HepG2 (cell line): ENCODE measurements around the gene BATF3. TPM values are rescaled to one million over a fixed set of nuclear protein-coding genes. Genes with fewer than 3 reads are reported as not detected.

Experiments
- ATAC-seq: fragments of 200-7000 bp; cut with Tn5 transposase; 3 replicates; pipeline ENCODE4 v1.9.1; 2020; ENCODE audit warnings: mild to moderate bottlenecking, moderate library complexity
- BruUV-seq: library from RNA; stranded (reverse); fragments of 400-500 nt; replicated peaks from 2 replicates; lab custom pipeline; 2021; lab: Mats Ljungman, UMichigan
- CTCF ChIA-PET: fragments of 300-600 bp; formaldehyde crosslinking; extraction: SDS; loops from one replicate; lab custom pipeline; 2021; ENCODE audit warnings: low total read pairs, inconsistent platforms, low intra/inter-chr PET ratio; lab: Yijun Ruan, JAX
- POLR2A ChIA-PET: fragments of 350-600 bp; sonication (Branson Sonifier 250); formaldehyde crosslinking; loops from one replicate; lab custom pipeline; 2020; ENCODE audit warnings: antibody characterized with exemption, inconsistent platforms; lab: Yijun Ruan, JAX
- DNase-seq: peaks from one replicate; pipeline ENCODE4 v3.0.0-alpha.2; 2015; ENCODE audit warnings: low spot score
- FAIRE-seq: peaks from 3 replicates; lab custom pipeline; 2011; peaks lifted over from hg19 to GRCh38; lab: Jason Lieb, UNC
- H2AFZ ChIP-seq: one replicate; pipeline ENCODE4 v1.6.1; 2011; ENCODE audit warnings: low read length, inconsistent platforms
- H3K27ac ChIP-seq: fragments of 300-600 bp; 3 replicates; pipeline ENCODE4 v1.8.0; 2011; ENCODE audit warnings: mixed run types, mild to moderate bottlenecking, mixed read lengths, low read length, inconsistent platforms; ENCODE audit not compliant: insufficient read depth; ENCODE audit errors: extremely low read length
- H3K27me3 ChIP-seq, 2 experiments: fragments of 200-600 bp in 1 of 2; 2 replicates in 1 of 2; 3 replicates in 1 of 2; pipeline versions ENCODE4 v1.6.0 to v1.8.0; 2011; ENCODE audit warnings: low read length in 2 of 2, mild to moderate bottlenecking in 2 of 2, moderate library complexity in 2 of 2, inconsistent platforms in 1 of 2; ENCODE audit not compliant: insufficient read depth in 2 of 2, control insufficient read depth in 1 of 2
- H3K36me3 ChIP-seq, 2 experiments: fragments of 200-600 bp in 1 of 2; replicated peaks in 1 of 2; 2 replicates in 1 of 2; 3 replicates in 1 of 2; pipeline versions ENCODE4 v1.5.1 to v1.8.0; 2011; ENCODE audit warnings: low read length in 2 of 2, inconsistent platforms in 1 of 2; ENCODE audit not compliant: insufficient read depth in 2 of 2, control insufficient read depth in 1 of 2
- H3K4me1 ChIP-seq: 2 replicates; pipeline ENCODE4 v1.5.1; 2012; ENCODE audit warnings: low read length, inconsistent platforms; ENCODE audit not compliant: insufficient read depth
- H3K4me2 ChIP-seq: 2 replicates; pipeline ENCODE4 v1.6.0; 2011; ENCODE audit warnings: low read depth, low read length, inconsistent platforms
- H3K4me3 ChIP-seq, 3 experiments: fragments of 200-600 bp in 1 of 3; sonication (generic), shearing (Covaris generic) in 1 of 3; replicated peaks in 1 of 3; 2 replicates each; pipeline ENCODE4 v1.5.1; 2011 to 2016; ENCODE audit warnings: low read length in 3 of 3, inconsistent platforms in 2 of 3, low read depth in 2 of 3, mild to moderate bottlenecking in 2 of 3, control low read depth in 1 of 3, mixed read lengths in 1 of 3; ENCODE audit not compliant: insufficient read depth in 1 of 3
- H3K79me2 ChIP-seq: one replicate; pipeline ENCODE4 v1.6.1; 2011; ENCODE audit warnings: low read length, inconsistent platforms; ENCODE audit not compliant: insufficient read depth
- H3K9ac ChIP-seq: 2 replicates; pipeline ENCODE4 v1.6.0; 2011; ENCODE audit warnings: mild to moderate bottlenecking, low read depth, low read length, inconsistent platforms; ENCODE audit not compliant: insufficient read depth
- H3K9me3 ChIP-seq: 2 replicates; pipeline ENCODE4 v1.5.1; 2012; ENCODE audit warnings: mild to moderate bottlenecking, low read length
- H4K20me1 ChIP-seq: 2 replicates; pipeline ENCODE4 v1.6.0; 2011; ENCODE audit warnings: inconsistent platforms, mild to moderate bottlenecking, low read length, moderate library complexity; ENCODE audit not compliant: insufficient read depth
- ARID2 ChIP-seq: sonication (generic); formaldehyde crosslinking; IDR thresholded peaks from 2 replicates; pipeline ENCODE4 v1.8.1; 2022; ENCODE audit warnings: mild to moderate bottlenecking, missing genetic modification reagents, borderline replicate concordance
- BCLAF1 ChIP-seq: fragments of 450-650 bp; IDR thresholded peaks from 2 replicates; pipeline ENCODE4 v1.6.1; 2017; ENCODE audit warnings: mild to moderate bottlenecking
- PAWR ChIP-seq: sonication (generic); formaldehyde crosslinking; IDR thresholded peaks from 2 replicates; pipeline ENCODE4 v1.4.0; 2020; ENCODE audit warnings: missing genetic modification reagents, mild to moderate bottlenecking, borderline replicate concordance
- POLR2G ChIP-seq: fragments of 200-400 bp; formaldehyde crosslinking; IDR thresholded peaks from 2 replicates; pipeline ENCODE4 v1.6.1; 2018; ENCODE audit warnings: mild to moderate bottlenecking, low read depth, low read length, moderate library complexity
- RFXAP ChIP-seq: sonication (generic); formaldehyde crosslinking; IDR thresholded peaks from 2 replicates; pipeline ENCODE4 v1.4.0; 2020; ENCODE audit warnings: missing genetic modification reagents, borderline replicate concordance
- SMAD9 ChIP-seq: sonication (generic); formaldehyde crosslinking; IDR thresholded peaks from 2 replicates; pipeline ENCODE4 v1.5.1; 2020; ENCODE audit warnings: mild to moderate bottlenecking, missing genetic modification reagents
- TIGD3 ChIP-seq: sonication (generic); formaldehyde crosslinking; IDR thresholded peaks from 2 replicates; pipeline ENCODE4 v1.5.1; 2020; ENCODE audit warnings: mild to moderate bottlenecking, missing genetic modification reagents, borderline replicate concordance
- ZNF484 ChIP-seq: sonication (generic); formaldehyde crosslinking; IDR thresholded peaks from 2 replicates; pipeline ENCODE4 v1.5.1; 2020; ENCODE audit warnings: mild to moderate bottlenecking, low read depth, missing genetic modification reagents, borderline replicate concordance
- ZSCAN20 ChIP-seq: sonication (generic); formaldehyde crosslinking; IDR thresholded peaks from 2 replicates; pipeline ENCODE4 v1.4.0; 2020; ENCODE audit warnings: missing genetic modification reagents, mild to moderate bottlenecking, borderline replicate concordance
- WGBS: methylation state at CpG from one replicate; pipeline ENCODE4 v1.1.6; 2017; ENCODE audit warnings: low lambda C conversion rate; 5-methylcytosine and 5-hydroxymethylcytosine counted together
- in situ Hi-C: cut with HindIII; loops from 2 replicates; pipeline ENCODE4 v1.10.0; 2017; ENCODE audit warnings: low pct_unique_long_range_greater_than_20kb; ENCODE audit not compliant: extremely low pct_ligation_motif_present
- intact Hi-C: fragments of 100-400 bp; cut with micrococcal nuclease; formaldehyde crosslinking; loops from one replicate; pipeline ENCODE4 v1.10.0; 2022; ENCODE audit not compliant: unreplicated experiment
- polyA plus RNA-seq, 8 experiments: library from polyadenylated mRNA; depleted of rRNA in 3 of 8; stranded (reverse) in 7 of 8; unstranded in 1 of 8; fragments of >200 nt; fragmentation: Illumina TruSeq in 4 of 8; extraction: Trizol in 4 of 8; gene quantifications; 2 replicates each; pipeline versions ENCODE4 v1.2.1 to v1.2.3, GENCODE V29; 2011 to 2016; ENCODE audit warnings: low read depth in 4 of 8, missing spikeins in 1 of 8, mixed read lengths in 1 of 8; ENCODE audit not compliant: insufficient read depth in 1 of 8
- total RNA-seq, 5 experiments: library from RNA; depleted of rRNA; stranded (reverse); fragments of >200 nt; fragmentation: Illumina TruSeq; extraction: Trizol; gene quantifications; 2 replicates each; pipeline ENCODE4 v1.2.3, GENCODE V29; 2016; ENCODE audit warnings: low read depth in 1 of 5
- TF ChIP-seq, protein P1 (sequence below): sonication (generic); formaldehyde crosslinking; IDR thresholded peaks from 2 replicates; pipeline ENCODE4 v1.8.1; 2023; ENCODE audit warnings: missing genetic modification reagents, inconsistent platforms, borderline replicate concordance

BATF3 gene
- total and polyA plus RNA-seq, 2 of the 13 experiments (the other 11 are each of a cell fraction or from before 2014, with no cell fraction given), result 0.13 TPM; not detected in 1

DNA sequence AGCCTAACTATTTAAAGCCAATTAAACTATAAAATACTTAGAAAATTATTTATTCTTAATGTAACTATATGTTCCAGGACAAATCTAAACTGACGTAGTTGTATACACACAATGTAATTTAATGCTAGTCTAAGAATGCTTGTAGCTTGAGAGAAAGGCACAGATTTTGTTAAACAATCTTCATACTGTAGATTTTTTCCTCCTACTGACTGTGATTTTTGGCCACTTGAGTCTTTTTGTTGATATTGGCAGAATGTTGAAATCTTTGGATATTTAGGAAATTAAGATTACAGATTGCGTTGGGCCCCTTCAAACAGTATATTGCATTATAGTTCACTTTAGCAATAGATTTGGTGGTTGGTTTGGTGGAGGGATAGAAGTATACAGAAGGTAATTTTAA is 50.6 kb downstream of the BATF3 start:
- H3K36me3 ChIP-seq, result no peaks in the 10 kb centered on the region
- POLR2A ChIA-PET, result no interaction called here
- TF ChIP-seq ZSCAN20 (CRISPR knock-in tag) (no peak), ARID2 (CRISPR knock-in tag) (no peak), SMAD9 (CRISPR knock-in tag) (no peak), ZNF484 (CRISPR knock-in tag) (no peak), RFXAP (CRISPR knock-in tag) (no peak), POLR2G (no peak), BCLAF1 (no peak), TIGD3 (no peak), PAWR (no peak)
- TF ChIP-seq, protein P1, sequence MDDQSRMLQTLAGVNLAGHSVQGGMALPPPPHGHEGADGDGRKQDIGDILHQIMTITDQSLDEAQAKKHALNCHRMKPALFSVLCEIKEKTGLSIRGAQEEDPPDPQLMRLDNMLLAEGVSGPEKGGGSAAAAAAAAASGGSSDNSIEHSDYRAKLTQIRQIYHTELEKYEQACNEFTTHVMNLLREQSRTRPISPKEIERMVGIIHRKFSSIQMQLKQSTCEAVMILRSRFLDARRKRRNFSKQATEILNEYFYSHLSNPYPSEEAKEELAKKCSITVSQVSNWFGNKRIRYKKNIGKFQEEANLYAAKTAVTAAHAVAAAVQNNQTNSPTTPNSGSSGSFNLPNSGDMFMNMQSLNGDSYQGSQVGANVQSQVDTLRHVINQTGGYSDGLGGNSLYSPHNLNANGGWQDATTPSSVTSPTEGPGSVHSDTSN, result no peak
- TF ChIP-seq, all 625 proteins: peak for 0
- H3K4me1 ChIP-seq, result peaks cover 21% of the 10 kb centered on the region
- 0 out of 5 replicates have a peak, but pooled peaks cover 2 to 6% of the 10 kb centered on the region in 2 experiments for H3K27me3 ChIP-seq
- in situ Hi-C loops, result no loop called here
- H3K27ac ChIP-seq, result no peak overlapping the region
- FAIRE-seq (no peak), DNase-seq (no peak), ATAC-seq (no peak)
- H3K4me3 ChIP-seq, result no peak overlapping the region
- CTCF ChIA-PET, result no interaction called here
- no TSS peak for BruUV-seq
- no peak overlapping the region for H3K4me2 ChIP-seq
- H3K9me3 ChIP-seq, result no peaks in the 10 kb centered on the region
- H4K20me1 ChIP-seq, result no peaks in the 10 kb centered on the region; the same call in 1 of the 2 replicates
- no peaks in the 10 kb centered on the region for H3K79me2 ChIP-seq
- H3K9ac ChIP-seq, result no peak overlapping the region
- WGBS, result 38% methylated on average over 2 of the region's 2 CpGs
- intact Hi-C loops, result no loop called here
- H2AFZ ChIP-seq, result no peak overlapping the region
